Posterior cingulate gyrus (tissue), 11 donors: ENCODE results near the gene STX1A.
"Not testable (repeated sequence)": the region's sequence is repeated elsewhere in the genome, so short reads cannot be mapped to it uniquely, and the experiment has no call there.

ENCODE experiments used
- DNase-seq, 10 donors: peaks; one replicate each; pipeline versions ENCODE4 v3.0.0 to v3.0.0-alpha.2; 2020 to 2021; ENCODE audit warnings: mixed read lengths in 3 of 10
- intact Hi-C: fragments of 100-400 bp; cut with DNase I; formaldehyde crosslinking; loops from one replicate; pipeline ENCODE4 v1.15.1; 2023

STX1A gene

GRCh38 chr7:73696372-73696771, 23.1 kb downstream of the STX1A start:
- intact Hi-C loops: no loop called here
- DNase-seq: no peak

- intact Hi-C loops: no loop called here
- no peak for DNase-seq
Measured at GRCh38 chr7:73690646-73691045, 28.8 kb downstream of the STX1A start.

DNA sequence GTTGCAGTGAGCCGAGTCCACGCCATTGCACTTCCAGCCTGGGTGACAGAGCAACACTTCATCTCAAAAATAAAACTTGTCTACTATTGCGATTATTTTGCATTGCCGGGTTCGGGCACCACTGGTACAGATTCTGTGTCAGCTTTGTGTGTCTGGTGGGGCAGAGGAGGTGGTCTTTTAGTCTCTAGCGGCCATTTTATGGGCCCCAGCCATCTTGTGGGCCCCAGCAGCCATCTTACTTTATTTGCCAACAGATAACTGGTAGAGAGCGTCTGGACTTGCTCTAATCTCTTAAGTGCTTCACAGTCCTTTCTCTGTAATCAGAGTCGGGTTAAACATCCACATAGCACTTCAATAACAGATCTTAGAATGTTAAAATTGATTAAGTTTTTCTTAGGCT, 31.2 kb downstream of the STX1A start:
- no peak for DNase-seq
- intact Hi-C loops: no loop called here

GRCh38 chr7:73685311-73685710, 34.2 kb downstream of the STX1A start:
- DNase-seq: peak in 1 of 10 donors; percentile 45
- intact Hi-C loops: no loop called here

- peak in 2 of 10 donors; percentile 46 to 81 for DNase-seq
- intact Hi-C loops: loop anchor here (5.0 kb wide), 1 partner anchor 33 kb away; the partner anchor contains the start of gene STX1A
Measured at GRCh38 chr7:73683788-73684693, 35.4 kb downstream of the STX1A start.

GRCh38 chr7:73683056-73683787, 36.2 kb downstream of the STX1A start, which contains the start of the genes BUD23 and DNAJC30:
Gene BUD23, plus strand, starts transcription at chr7:73683597. Its CDS starts 29 bp downstream, at chr7:73683626.
Gene DNAJC30, minus strand, starts transcription at chr7:73683453. Its CDS starts 30 bp downstream, at chr7:73683423.
- DNase-seq: peak; percentile 90 to 99 (median 93)
- intact Hi-C loops: loop anchor here (5.0 kb wide), 1 partner anchor 34 kb away; the partner anchor contains the start of gene STX1A

DNA sequence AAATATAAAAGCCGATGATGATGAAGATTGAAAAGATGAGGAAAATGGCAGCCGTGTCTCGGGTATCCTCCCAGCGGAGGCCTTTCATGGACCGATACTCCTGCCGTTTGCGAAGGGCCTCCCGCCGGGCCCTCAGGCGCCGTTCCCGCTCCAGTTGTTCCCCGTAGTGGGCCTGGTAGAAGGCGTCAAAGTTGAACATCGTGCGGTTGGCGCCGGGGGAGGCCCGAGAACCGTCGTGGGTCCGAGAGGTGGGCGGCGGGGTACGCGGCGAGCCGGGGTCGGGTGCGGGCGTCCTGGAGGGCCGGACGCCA, 36.8 kb downstream of the STX1A start:
- DNase-seq: no peak
- intact Hi-C loops: loop anchor here (5.0 kb wide), 1 partner anchor 35 kb away; the partner anchor contains the start of gene STX1A

DNA sequence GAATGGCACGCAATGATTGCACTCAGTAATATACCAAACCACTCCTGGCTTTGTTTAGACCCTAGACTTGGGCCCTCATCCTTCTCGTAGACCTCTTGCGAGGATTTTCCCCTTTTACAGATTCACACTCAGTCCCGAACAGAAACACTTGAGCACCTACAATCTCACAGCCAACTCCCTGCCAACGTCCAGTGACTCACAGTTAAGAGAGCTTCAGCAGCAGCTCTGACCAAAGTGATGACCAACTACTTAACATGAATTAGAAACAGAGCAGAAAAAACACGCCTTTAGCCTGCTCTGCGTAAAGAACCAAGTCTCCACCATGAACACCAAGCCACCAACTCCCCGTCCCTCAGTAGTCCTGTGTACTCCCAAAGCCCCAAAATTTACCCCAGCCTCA, 38.4 kb downstream of the STX1A start:
- intact Hi-C loops: loop anchor here (5.0 kb wide), 1 partner anchor 36 kb away; the partner anchor contains the start of gene STX1A
- DNase-seq: no peak

DNA sequence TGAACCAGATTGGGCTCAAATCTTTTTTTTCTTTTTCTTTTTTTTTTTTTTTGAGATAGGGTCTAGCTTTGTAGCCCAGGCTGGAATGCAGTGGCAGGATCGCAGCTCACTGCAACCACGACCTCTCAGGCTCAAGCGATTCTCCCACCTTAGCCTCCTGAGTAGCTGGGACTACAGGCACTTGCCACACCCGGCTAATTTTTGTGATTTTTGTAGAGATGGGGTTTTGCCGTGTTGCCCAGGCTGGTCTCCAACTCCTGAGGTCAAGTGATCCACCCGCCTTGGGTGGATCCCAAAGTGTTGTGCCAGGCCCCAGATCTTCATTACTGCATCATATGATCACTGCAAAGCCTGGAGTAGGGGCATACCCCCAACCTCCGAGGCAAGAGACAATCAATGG, 39.0 kb downstream of the STX1A start:
- no peak for DNase-seq
- intact Hi-C loops: loop anchor here (5.0 kb wide), 1 partner anchor 37 kb away; the partner anchor contains the start of gene STX1A

GRCh38 chr7:73679709-73680108, 39.8 kb downstream of the STX1A start:
- intact Hi-C loops: loop anchor here (5.0 kb wide), 1 partner anchor 38 kb away; the partner anchor contains the start of gene STX1A
- DNase-seq: no peak

DNA sequence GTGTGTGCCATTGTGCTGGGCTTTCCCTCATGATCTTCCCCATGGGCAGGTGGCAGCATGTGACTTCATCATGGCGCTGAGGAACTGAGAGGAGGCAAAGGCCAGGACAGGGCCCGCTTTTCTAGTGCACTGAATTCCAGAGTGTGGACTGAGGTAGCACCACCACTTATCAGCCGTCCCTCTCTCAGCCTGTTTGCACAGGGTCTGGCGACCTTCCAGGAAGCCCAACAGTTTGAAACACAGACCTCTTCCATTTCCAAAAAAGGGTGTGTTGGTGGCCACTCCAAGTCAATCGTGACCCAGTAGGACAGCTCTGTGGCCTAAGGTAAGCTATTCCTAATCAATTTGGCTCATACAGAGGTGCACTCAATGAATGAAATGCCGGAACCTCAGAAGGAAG, 40.6 kb downstream of the STX1A start:
- no peak for DNase-seq
- intact Hi-C loops: no loop called here

GRCh38 chr7:73676062-73676461, 43.4 kb downstream of the STX1A start:
- DNase-seq: not testable (repeated sequence)

GRCh38 chr7:73674468-73675124, 44.9 kb downstream of the STX1A start:
- DNase-seq: no peak
- intact Hi-C loops: no loop called here

More at GRCh38 chr7:73676062-73676461, 43.4 kb downstream of the STX1A start:
- intact Hi-C loops: not testable (repeated sequence)

GRCh38 chr7:73671857-73672445, 47.5 kb downstream of the STX1A start:
- intact Hi-C loops: no loop called here
- peak in 1 of 10 donors; percentile 35 for DNase-seq

DNA sequence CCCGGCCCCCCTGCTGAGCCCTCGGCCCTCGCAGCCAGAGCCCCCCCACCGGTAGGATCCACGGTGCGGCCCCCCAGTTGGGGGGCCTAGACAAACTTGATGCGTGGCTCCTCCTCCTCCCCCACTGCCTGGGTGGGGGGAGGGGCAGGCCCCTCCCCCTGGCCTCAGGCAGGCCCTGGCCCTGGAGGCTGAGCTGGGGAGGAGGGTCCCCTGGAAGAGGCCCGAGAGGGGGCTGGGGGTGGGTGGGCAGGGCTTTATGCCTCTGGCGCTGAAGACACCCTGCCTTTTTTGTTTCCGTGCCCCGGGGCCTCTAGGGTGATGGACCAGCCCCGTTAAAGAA, 48.2 kb downstream of the STX1A start:
- intact Hi-C loops: no loop called here
- DNase-seq: no peak

- intact Hi-C loops: loop anchor here (5.0 to 10.0 kb wide), 3 partner anchors 43 to 65 kb away; no protein-coding TSS in a partner anchor
- DNase-seq: no peak
Measured at GRCh38 chr7:73669858-73670385, 49.5 kb downstream of the STX1A start.

GRCh38 chr7:73669288-73669701, 50.2 kb downstream of the STX1A start:
- DNase-seq: no peak
- intact Hi-C loops: loop anchor here (5.0 to 10.0 kb wide), 3 partner anchors 42 to 64 kb away; no protein-coding TSS in a partner anchor

GRCh38 chr7:73668886-73669230, 50.6 kb downstream of the STX1A start:
- intact Hi-C loops: loop anchor here (5.0 to 10.0 kb wide), 3 partner anchors 42 to 64 kb away; no protein-coding TSS in a partner anchor
- no peak for DNase-seq

DNA sequence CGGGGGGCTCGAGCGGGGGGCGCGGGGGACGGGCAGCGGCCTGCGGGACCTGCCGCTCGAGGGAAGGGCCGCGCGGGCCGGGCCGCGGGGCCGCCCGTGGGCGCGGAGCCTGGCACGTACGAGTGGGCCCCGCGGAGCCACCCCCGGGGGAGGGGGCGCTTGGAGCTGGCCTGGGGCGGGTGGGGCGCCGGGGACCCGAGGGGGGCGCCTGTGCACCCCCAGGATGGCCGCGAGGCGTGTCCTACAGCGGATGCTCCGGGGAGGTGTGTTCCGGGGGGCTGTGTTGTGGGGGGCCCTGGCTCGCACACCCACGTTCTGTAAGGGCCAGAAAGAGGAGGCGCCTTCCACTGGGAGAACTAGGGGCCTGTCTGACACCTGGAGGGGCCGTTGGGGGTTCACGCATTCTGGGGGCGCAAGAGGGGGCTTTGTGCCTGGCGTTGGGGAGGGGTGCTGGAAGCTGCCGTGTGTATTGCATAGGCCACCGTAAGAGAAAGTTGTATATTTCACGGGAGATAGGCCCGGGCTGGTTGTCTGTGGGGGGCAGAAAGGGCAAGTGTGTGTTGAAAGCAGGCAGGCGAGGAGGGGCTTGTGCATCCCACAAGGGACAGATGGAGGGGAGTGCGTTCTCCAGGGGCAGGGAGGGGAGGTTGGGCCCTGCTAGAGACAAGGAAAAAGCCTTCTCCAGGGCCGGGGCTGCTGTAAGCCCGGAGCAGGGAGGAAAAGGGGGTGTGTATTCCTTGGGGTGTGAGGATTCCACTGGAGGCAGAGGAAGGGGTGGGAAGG, 51.2 kb downstream of the STX1A start:
- DNase-seq: no peak

More for the DNA sequence above, 51.2 kb downstream of the STX1A start:
- intact Hi-C loops: loop anchor here (5.0 to 10.0 kb wide), 3 partner anchors 41 to 63 kb away; no protein-coding TSS in a partner anchor
